HG03175 (cell line): Measurements from ENCODE around the gene CCT8.
"Not testable (repeated sequence)": the region's sequence is repeated elsewhere in the genome, so short reads cannot be mapped to it uniquely, and the experiment has no call there.

Source experiments
- ATAC-seq: cut with Tn5 transposase; IDR thresholded peaks from one replicate; pipeline ENCODE4 v1.9.1; 2021; ENCODE audit warnings: mild to moderate bottlenecking, moderate library complexity; ENCODE audit not compliant: unreplicated experiment

CCT8 gene

DNA sequence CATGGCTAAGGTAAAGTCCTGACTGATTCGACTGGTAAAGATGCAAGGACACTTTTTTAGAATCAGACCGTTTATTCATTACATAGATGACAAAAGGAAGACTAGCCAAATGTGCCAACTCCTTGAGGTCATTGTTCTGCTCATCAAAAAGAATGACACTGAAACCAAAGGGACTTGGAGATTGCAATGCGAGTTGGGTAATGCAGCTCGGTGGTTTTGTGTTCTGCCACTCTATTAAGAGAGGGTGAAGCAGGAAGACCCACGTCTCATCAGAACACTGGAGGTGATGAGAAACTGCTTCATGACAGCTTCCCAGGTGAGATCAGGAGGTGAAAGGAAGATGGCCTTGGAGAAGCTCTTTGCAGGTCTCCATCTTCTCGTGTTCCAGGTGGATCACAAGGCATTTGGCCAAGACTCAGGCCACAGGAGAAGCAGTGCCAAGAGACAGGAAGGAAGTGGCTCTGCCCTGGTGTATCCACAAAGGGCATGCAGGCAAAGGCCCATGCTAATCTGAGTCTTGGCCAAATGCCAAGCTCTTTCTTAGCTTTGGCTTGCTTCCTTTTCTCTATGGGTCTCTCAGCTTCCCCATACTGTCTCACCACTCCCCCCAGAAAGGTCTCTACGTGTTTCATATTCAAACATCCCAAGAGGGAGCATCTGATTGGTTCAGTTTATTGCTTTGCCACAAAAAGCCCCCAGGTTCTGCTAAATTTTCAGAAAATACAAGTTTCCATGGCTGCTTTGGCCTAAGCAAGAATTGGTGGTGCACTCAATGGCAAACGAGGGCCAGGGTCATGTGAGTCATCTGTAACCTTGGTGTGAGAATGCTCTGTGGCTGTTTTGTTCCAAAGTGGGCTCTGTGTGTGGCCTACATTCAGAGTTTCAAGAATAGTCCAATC lies 5.7 kb upstream of the CCT8 start:
- peak; percentile 67 for ATAC-seq

DNA sequence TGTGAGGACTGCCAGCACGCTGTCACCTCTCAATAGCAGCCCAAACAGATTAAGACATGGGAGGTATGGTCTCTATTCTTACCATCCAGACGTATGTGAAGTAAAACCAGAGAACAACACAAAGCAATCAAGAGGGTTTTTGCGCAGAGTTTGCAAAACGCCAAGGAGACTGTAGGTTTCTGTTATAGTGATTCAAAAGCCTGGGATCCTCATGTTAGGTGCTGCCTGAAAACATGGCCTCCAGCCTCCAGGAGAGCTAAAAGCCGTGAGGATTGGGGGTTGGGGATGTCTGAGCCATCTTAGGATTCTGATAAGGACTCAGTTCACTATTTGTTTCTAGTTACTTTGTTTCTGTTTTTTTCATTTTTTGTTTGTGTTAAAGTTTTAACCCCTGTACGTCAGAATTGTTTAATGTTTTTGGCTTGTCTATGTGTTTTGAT lies 4.2 kb upstream of the CCT8 start:
- no peak for ATAC-seq

DNA sequence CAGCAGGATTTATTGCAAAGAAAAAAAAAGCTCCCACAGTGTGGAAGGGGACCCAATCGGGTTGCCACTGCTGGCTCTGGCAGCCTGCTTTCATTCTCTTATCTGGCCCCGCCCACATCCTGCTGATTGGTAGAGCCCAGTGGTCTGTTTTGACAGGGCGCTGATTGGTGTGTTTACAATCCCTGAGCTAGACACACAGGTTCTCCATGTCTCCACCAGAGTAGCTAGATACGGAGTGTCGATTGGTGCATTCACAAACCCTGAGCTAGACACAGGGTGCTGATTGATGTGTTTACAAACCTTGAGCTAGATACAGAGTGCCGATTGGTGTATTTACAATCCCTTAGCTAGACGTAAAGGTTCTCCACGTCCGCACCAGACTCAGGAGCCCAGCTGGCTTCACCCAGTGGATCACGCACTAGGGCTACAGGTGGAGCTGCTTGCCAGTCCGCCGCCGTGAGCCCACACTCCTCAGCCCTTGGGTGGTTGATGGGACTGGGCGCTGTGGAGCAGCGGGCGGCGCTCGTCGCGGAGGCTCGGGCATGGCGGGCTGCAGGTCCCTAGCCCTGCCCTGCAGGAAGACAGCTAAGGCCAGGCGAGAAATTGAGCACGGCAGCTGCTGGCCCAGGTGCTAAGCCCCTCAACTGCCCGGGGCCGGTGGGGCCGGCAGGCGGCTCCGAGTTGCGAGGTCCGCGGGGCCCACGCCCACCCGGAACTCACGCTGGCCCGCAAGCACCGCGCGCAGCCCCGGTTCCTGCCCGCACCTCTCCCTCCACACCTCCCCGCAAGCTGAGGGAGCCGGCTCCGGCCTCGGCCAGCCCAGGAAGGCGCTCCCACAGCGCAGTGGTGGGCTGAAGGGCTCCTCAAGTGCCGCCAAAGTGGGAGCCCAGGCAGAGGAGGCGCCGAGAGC lies 3.5 kb upstream of the CCT8 start:
- not testable (repeated sequence) for ATAC-seq

DNA sequence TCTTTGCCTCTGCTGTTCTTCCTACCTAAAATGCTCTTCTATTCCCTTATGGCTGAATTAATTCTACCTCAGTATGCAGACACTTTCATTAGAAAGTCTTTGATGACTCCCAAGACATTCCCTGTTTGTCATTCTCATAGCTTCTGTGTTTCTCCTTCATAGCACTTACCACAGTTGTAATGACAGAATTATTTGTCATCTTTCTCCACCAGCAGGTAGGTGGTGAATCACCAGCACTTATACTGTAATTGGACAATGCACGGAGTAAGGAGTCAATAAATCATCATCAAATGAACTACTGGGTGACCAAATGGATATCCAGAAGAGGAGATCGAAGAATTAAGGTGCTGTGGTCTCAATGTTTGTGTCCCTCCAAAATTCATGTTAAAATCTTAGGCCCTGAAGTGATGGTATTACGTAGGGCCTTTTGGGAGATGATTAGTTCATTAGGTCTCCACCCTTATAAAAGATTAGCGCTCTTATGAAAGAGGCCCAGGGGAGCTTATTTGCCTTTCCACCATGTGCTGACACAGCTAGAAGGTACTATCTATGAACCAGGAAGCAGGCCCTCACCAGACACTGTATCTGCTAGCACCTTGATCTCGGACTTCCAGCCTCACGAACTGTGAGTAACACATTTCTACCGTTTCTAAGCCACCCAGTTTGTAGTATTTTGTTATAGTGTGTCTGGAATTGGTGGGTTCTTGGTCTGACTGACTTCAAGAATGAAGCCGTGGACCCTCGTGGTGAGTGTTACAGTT lies 2.4 kb upstream of the CCT8 start:
- no peak for ATAC-seq

DNA sequence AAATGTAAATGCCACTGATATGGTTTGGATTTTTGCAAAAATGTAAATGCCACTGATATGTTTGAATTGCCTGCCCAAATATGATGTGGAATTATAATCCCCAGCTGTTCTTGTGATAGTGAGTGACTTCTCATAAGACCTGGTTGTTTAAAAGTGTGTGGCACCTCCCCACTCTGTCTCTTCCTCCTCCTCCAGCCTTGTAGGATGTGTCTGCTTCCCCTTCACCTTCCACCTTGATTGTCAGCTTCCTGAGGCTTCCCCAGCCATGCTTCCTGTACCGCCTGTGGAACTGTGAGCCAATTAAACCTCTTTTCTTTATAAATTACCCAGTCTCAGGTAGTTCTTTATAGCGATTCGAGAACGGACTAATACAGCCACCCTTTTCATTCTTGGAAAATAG lies 1.3 kb upstream of the CCT8 start:
- ATAC-seq: no peak

DNA sequence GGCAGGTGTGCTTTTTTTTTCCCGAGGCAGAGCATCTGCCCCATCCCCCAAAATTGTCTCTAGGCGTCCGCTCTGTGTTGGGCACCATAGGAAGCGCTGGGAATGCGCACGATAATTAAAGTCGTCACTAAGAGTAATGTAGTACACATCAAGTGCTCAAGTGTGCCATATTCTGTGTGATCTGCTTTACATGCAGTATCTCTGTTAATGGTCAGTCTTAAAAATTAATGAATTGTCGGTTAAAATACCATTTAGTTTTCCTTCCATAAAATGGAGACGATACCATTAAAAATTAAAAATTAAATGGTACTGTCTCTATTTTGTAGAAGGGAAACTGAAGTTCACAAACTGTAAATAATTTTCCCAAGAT lies 544 bp upstream of the CCT8 start:
- ATAC-seq: peak; percentile 18

DNA sequence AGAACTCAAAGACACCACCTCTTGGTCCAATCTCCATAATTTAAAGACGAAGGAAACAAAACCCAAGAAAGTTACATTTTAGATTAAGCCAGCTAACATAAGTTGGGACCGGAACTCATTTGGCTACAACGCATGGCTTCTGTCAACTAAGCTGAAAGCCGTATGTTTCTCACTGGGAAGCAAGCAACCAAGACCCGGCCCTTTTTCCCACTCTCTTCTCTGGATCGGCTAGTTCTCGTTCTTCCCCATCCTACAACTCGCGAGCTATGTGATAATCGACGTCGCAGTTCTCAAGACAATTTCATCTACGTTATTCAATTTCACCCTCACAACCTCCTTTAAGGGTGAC lies 601 bp downstream of the CCT8 start:
- peak; percentile 4 for ATAC-seq

DNA sequence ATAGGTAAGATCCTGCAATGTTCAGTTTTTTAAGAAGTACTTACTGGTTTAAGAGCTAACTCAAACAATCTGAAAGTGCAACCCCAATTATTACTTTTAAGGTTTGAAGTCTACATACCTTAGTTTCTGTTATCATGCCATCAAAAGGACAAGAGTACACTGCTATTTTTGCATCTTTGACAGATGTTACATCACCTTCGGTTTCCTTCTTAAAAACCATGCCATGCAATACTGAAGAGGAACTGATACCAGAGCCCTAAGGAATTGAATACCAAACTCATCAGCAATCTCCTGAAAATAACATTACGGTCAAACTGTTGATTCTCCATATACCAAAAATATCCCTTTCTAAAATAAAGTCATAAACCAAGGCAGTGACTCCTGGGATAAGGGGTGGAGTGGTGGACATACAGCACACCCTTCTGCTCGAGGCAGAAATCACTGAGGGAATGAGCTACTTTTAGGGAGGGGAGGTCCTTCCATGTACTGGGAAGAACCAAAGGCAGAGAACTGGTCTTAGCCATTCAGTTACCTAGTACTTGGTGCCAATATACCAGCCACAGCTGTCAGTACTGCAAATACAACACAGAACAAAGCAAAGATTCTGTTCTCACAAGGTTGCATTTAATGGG lies 8.5 kb downstream of the CCT8 start:
- ATAC-seq: peak; percentile 97

DNA sequence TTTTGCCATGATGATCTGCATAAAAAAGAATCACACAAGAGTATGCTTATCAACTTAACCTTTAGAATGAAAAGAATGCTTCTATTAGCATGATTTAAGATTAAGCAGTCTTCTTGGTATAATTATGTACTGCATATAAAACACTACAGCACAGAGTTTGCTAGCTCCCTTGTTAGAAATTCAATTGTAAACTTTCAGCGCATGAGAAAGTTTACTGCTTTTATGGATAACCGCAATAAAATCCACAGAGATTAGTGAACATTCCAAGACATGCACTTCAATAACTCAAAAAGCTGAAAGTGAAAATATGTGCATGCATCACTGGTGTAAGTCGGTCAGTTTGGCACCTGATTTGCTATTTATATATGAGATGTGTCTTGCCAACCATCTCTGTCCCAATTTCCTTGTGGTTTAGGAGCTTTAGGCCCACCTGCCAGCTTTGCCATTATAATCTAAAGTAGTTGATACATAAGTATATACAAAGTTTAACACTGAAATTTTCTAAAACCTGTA lies 16.9 kb downstream of the CCT8 start:
- no peak for ATAC-seq

GRCh38 chr21:29056005-29056404 lies 17.4 kb downstream of the CCT8 start:
- ATAC-seq: no peak

DNA sequence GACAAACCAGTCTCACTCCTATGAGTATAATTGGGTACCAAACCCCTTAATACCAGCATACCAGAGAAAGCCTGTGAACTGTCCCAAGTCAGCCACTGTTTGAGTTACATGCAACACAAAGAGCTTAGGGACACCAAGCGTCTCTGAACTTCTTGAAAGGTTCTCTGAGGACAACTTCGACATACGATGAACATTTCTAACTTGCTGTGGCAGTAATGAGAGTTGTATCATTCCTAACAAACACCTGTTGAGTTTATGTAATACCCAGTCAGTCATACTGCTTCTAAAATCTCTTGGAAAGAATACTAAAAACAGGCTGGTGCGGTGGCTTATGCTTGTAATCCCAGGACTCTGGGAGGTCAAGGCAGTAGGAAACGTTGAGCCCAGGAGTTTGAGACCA lies 18.4 kb downstream of the CCT8 start:
- no peak for ATAC-seq

GRCh38 chr21:29053656-29054055 lies 19.8 kb downstream of the CCT8 start:
- no peak for ATAC-seq

DNA sequence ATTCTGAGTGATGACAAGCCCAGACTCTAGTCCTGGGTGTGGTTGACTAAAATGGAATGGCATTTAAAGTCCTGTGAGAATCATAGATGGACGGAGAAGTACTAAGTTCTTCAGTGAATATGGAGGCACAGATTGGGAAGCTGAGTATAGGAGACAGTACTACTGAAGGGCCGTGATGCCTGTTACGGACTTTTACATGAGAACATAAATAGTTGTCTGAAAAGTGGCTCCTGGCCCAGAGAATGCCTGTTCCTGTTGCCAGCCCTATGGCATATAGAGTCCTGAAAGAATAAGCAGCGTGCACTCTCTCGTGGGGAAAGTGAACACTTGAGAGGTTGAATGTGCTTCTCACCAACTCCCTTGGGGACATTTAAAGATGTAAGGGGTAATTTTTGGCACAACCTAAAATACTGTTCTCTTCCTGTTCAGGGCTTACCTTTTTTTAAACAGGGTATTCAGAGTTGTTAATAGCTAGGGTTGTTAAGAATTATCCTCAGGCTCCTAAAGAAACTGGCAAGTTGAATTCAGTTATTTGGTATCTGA lies 20.4 kb downstream of the CCT8 start:
- ATAC-seq: no peak

GRCh38 chr21:29052224-29052623 lies 21.2 kb downstream of the CCT8 start:
- no peak for ATAC-seq

DNA sequence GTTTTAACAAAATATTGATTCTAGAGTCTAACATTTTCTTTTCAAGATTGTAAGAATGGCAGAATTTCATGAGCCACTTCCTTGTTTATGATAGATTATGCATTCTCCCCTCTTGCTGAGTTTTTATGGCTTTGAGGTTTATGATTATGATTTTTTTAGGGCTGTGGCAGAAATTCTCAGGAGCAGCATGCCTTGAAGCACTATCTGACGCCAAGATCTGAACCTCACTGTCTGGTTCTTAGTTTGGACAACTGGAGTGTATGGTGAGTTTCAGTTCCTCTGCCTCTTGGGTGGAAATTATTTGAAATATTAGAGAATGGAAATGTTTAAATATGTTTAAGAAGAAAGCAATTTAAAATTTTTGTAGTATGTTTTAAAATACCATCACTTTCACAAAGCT lies 38.8 kb downstream of the CCT8 start:
- no peak for ATAC-seq

DNA sequence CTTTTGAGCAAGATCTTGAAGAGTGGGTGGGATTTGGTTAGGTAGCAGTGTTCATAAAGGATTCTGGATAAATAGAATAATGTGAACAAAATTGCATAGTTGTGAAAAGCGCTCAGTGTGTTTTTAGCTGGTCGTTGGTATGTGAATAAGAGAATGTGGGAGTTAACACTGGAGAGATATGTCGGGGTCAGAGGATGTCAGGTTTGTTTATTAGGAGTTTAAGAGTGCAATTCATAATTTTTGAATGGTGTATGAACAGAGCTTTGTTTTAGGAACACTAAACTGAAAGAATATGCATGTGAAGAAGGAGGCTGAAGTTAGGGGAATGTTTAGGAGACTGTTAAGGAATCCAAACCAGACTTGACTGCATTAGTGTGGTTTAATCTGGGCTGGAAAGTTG lies 39.6 kb downstream of the CCT8 start:
- no peak for ATAC-seq

- ATAC-seq: no peak
These were observed 40.1 kb downstream of the CCT8 start for GRCh38 chr21:29033301-29033700.

GRCh38 chr21:29030909-29031308 lies 42.5 kb downstream of the CCT8 start:
- no peak for ATAC-seq

DNA sequence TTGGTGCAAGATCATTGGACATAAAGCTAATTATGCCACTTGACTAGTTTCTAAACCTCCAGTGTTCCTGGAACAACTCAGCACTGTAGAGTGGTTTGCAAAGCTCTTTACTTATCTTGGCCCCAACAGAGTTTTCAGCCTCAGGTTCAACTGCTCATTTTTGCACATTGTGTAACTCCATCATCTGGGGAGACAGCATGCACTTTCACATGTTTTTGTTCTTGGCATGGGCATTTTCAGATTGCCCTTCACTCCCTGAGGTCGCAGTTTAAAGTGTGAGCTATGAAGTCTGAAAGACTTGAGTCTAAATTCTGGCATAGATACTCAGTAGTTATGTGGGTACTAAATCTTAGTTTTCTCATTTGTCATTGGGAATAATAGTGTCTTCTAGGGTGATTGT lies 43.9 kb downstream of the CCT8 start:
- ATAC-seq: no peak

DNA sequence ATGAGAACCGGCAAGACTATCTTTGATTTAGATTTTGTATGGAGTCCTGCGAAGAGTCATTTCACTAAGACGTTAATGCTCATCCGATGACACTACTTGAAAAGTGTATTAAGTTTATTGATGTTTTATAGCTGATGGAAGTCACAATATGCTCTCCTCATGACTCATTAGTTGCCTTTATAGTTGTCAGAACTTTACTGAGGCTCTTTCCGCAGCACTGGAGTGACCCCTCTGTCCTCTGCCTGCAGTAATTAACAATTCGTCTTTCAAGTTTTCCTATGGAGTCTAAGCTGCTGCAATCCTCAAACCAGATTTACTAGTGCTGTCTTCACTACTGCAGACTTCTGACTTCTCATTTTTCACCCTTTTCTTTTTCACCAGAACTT lies 48.1 kb downstream of the CCT8 start:
- ATAC-seq: no peak
